HepG2 (cell line): ENCODE results near the gene SRXN1. TPM values are rescaled to one million over a fixed set of nuclear protein-coding genes. Genes with fewer than 3 reads are reported as not detected.

ENCODE experiments used
- BATF2 ChIP-seq: sonication (generic); formaldehyde crosslinking; IDR thresholded peaks from 2 replicates; pipeline ENCODE4 v1.8.0; 2022; ENCODE audit warnings: mild to moderate bottlenecking, missing genetic modification reagents, moderate library complexity
- ETV6 ChIP-seq: sonication (generic); formaldehyde crosslinking; conservative IDR thresholded peaks from 2 replicates; pipeline ENCODE4 v1.4.0; 2020; ENCODE audit warnings: missing genetic modification reagents
- FOXA1 ChIP-seq, 2 experiments: fragments of 450-650 bp in 1 of 2; sonication (generic) in 1 of 2; formaldehyde crosslinking in 1 of 2; IDR thresholded peaks; 2 replicates each; pipeline versions ENCODE4 v1.4.0 to v1.6.1; 2016 to 2020; ENCODE audit warnings: missing genetic modification reagents in 1 of 2
- FUBP1 ChIP-seq: sonication (generic); formaldehyde crosslinking; IDR thresholded peaks from 2 replicates; pipeline ENCODE4 v1.5.1; 2020; ENCODE audit warnings: missing genetic modification reagents, mild to moderate bottlenecking, borderline replicate concordance
- HOXA5 ChIP-seq: sonication (generic); formaldehyde crosslinking; IDR thresholded peaks from 2 replicates; pipeline ENCODE4 v1.4.0; 2020; ENCODE audit warnings: missing genetic modification reagents
- NFE2L2 ChIP-seq: fragments of 150-350 bp; IDR thresholded peaks from 2 replicates; pipeline ENCODE4 v1.6.1; 2014; ENCODE audit warnings: low read length
- POGK ChIP-seq: sonication (generic); formaldehyde crosslinking; conservative IDR thresholded peaks from 2 replicates; pipeline ENCODE4 v1.8.0; 2022; ENCODE audit warnings: mild to moderate bottlenecking, moderate library complexity, missing genetic modification reagents
- RXRA ChIP-seq: sonication (generic); formaldehyde crosslinking; IDR thresholded peaks from 2 replicates; pipeline ENCODE4 v1.5.1; 2020; ENCODE audit warnings: missing genetic modification reagents
- TAF1 ChIP-seq: sonication (generic); formaldehyde crosslinking; IDR thresholded peaks from 2 replicates; pipeline ENCODE4 v1.4.0; 2020; ENCODE audit warnings: missing genetic modification reagents
- THYN1 ChIP-seq: sonication (generic); formaldehyde crosslinking; IDR thresholded peaks from 2 replicates; pipeline ENCODE4 v1.8.1; 2023; ENCODE audit warnings: low read depth, mild to moderate bottlenecking, moderate library complexity, missing genetic modification reagents, borderline replicate concordance
- YY1 ChIP-seq: IDR thresholded peaks from 2 replicates; pipeline ENCODE4 v1.6.1; 2011; ENCODE audit warnings: low read length, low read depth, moderate library complexity, mild to moderate bottlenecking; ENCODE audit not compliant: insufficient read depth, insufficient replicate concordance
- ZBTB25 ChIP-seq: IDR thresholded peaks from 2 replicates; pipeline ENCODE4 v1.6.1; 2018; ENCODE audit warnings: missing genetic modification reagents
- ZGPAT ChIP-seq: IDR thresholded peaks from 2 replicates; pipeline ENCODE4 v1.6.1; 2016; ENCODE audit warnings: mild to moderate bottlenecking
- ZMAT5 ChIP-seq: sonication (generic); formaldehyde crosslinking; IDR thresholded peaks from 2 replicates; pipeline ENCODE4 v1.5.0; 2020; ENCODE audit warnings: mild to moderate bottlenecking, low read depth, missing genetic modification reagents, borderline replicate concordance
- ZMYM3 ChIP-seq: sonication (generic); formaldehyde crosslinking; IDR thresholded peaks from 2 replicates; pipeline ENCODE4 v1.5.1; 2020; ENCODE audit warnings: mild to moderate bottlenecking, missing genetic modification reagents
- ZNF160 ChIP-seq: sonication (generic); formaldehyde crosslinking; IDR thresholded peaks from 2 replicates; pipeline ENCODE4 v1.8.0; 2022; ENCODE audit warnings: mild to moderate bottlenecking, inconsistent platforms, missing genetic modification reagents
- ZNF224 ChIP-seq: sonication (generic); formaldehyde crosslinking; IDR thresholded peaks from 2 replicates; pipeline ENCODE4 v1.5.0; 2020; ENCODE audit warnings: mild to moderate bottlenecking, missing genetic modification reagents
- ZNF674 ChIP-seq: sonication (generic); formaldehyde crosslinking; IDR thresholded peaks from 2 replicates; pipeline ENCODE4 v1.5.0; 2020; ENCODE audit warnings: low read depth, mild to moderate bottlenecking, missing genetic modification reagents
- ZNF709 ChIP-seq: sonication (generic); formaldehyde crosslinking; IDR thresholded peaks from 2 replicates; pipeline ENCODE4 v1.5.0; 2020; ENCODE audit warnings: mild to moderate bottlenecking, missing genetic modification reagents
- ZNF737 ChIP-seq: sonication (generic); formaldehyde crosslinking; IDR thresholded peaks from 2 replicates; pipeline ENCODE4 v1.5.0; 2020; ENCODE audit warnings: missing genetic modification reagents, mild to moderate bottlenecking, borderline replicate concordance
- ZNF772 ChIP-seq: sonication (generic); formaldehyde crosslinking; IDR thresholded peaks from 2 replicates; pipeline ENCODE4 v1.5.0; 2020; ENCODE audit warnings: mild to moderate bottlenecking, missing genetic modification reagents
- ZNF782 ChIP-seq: sonication (generic); formaldehyde crosslinking; IDR thresholded peaks from 2 replicates; pipeline ENCODE4 v1.4.0; 2020; ENCODE audit warnings: missing genetic modification reagents, mild to moderate bottlenecking, borderline replicate concordance
- polyA plus RNA-seq, 8 experiments: library from polyadenylated mRNA; depleted of rRNA in 3 of 8; stranded (reverse) in 7 of 8; unstranded in 1 of 8; fragments of >200 nt; fragmentation: Illumina TruSeq in 4 of 8; extraction: Trizol in 4 of 8; gene quantifications; 2 replicates each; pipeline versions ENCODE4 v1.2.1 to v1.2.3, GENCODE V29; 2011 to 2016; ENCODE audit warnings: low read depth in 4 of 8, missing spikeins in 1 of 8, mixed read lengths in 1 of 8; ENCODE audit not compliant: insufficient read depth in 1 of 8
- total RNA-seq, 5 experiments: library from RNA; depleted of rRNA; stranded (reverse); fragments of >200 nt; fragmentation: Illumina TruSeq; extraction: Trizol; gene quantifications; 2 replicates each; pipeline ENCODE4 v1.2.3, GENCODE V29; 2016; ENCODE audit warnings: low read depth in 1 of 5

Gene SRXN1
- total and polyA plus RNA-seq, 2 of the 13 experiments (the other 11 are each of a cell fraction or from before 2014, with no cell fraction given), result 29.9 to 87.7 TPM

GRCh38 chr20:652615-653109, 338 bp downstream of the SRXN1 start (continued):
- TF ChIP-seq RXRA (CRISPR knock-in tag), result no peak
- TF ChIP-seq POGK (CRISPR knock-in tag), result peak; percentile 27; the same call in 1 of the 2 replicates
- TF ChIP-seq NFE2L2, result no peak
- no peak; the same call in 1 of the 2 replicates for TF ChIP-seq ZBTB25 (CRISPR knock-in tag)
- peak; percentile 48; the same call in 1 of the 2 replicates for TF ChIP-seq ZNF782
- TF ChIP-seq FOXA1 (IDR thresholded peaks at IDR 0.05), result no peak
- TF ChIP-seq FOXA1 (CRISPR knock-in tag; IDR thresholded peaks at IDR 0.05), result no peak
- TF ChIP-seq ZMYM3, result peak; percentile 100
- TF ChIP-seq ZGPAT (CRISPR knock-in tag), result peak; percentile 17; the same call in 1 of the 2 replicates
- TF ChIP-seq FUBP1 (CRISPR knock-in tag), result no peak
- no peak; the same call in 1 of the 2 replicates for TF ChIP-seq BATF2 (CRISPR knock-in tag)
- peak; percentile 27; the same call in 1 of the 2 replicates for TF ChIP-seq ZNF709 (CRISPR knock-in tag)
- 0 out of 2 replicates have a peak, but pooled peaks have one; percentile 9 for TF ChIP-seq ZNF737 (CRISPR knock-in tag)
- TF ChIP-seq YY1, result no peak
- no peak for TF ChIP-seq ZNF160 (CRISPR knock-in tag)
- 0 out of 2 replicates have a peak, but pooled peaks have one; percentile 19 for TF ChIP-seq ZMAT5
- peak; percentile 20; the same call in 1 of the 2 replicates for TF ChIP-seq ZNF772 (CRISPR knock-in tag)
- no peak for TF ChIP-seq THYN1 (CRISPR knock-in tag)
- no peak for TF ChIP-seq HOXA5 (CRISPR knock-in tag)
- peak; percentile 36; the same call in 1 of the 2 replicates for TF ChIP-seq TAF1 (CRISPR knock-in tag)
- TF ChIP-seq ZNF674 (CRISPR knock-in tag), result 0 out of 2 replicates have a peak, but pooled peaks have one; percentile 29
- no peak for TF ChIP-seq ETV6 (CRISPR knock-in tag)
- 0 out of 2 replicates have a peak, but pooled peaks have one; percentile 17 for TF ChIP-seq ZNF224 (CRISPR knock-in tag)
